ENCODE measurements around the gene COA7. TPM values are rescaled to one million over a fixed set of nuclear protein-coding genes. Genes with fewer than 3 reads are reported as not detected.

COA7 gene
- total and polyA plus RNA-seq, 10 of the 15 experiments (the other 5 are each of a cell fraction or from before 2014, with no cell fraction given), result 7.5 to 20.2 (median 15.4) TPM

DNA sequence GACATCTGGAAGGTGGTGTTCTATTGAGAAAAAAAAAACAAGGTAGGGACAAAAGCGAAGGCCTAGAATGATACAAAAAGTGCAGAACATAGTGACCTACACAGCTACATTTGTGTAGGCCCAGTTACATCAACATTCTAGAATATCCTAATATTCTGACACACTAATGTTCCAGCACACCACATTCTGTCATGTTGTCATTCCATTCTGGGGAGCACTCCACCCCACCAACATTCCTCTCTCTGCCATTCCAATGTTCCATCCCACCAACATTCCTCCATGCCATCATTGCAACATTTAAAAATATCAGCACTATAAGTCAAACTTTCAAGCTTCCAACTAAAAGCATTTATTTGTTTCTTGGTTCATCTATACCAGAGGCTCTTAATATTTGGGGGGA, 28.5 kb downstream of the COA7 start:
- Histone ChIP-seq H3K9me3 (replicated peaks; ENCODE audit: control insufficient read depth, insufficient read depth, low read length) (no peaks in the 10 kb centered on the region), H4K20me1 (ENCODE audit: control insufficient read depth, insufficient read depth) (no peaks in the 10 kb centered on the region), H3K36me3 (ENCODE audit: control insufficient read depth in 2 of 2, insufficient read depth in 2 of 2, low read length in 1 of 2) (no peaks in the 10 kb centered on the region), H2AFZ (ENCODE audit: control insufficient read depth, low read depth, low read length) (no peak overlapping the region), H3K9ac (ENCODE audit: control insufficient read depth, insufficient read depth, low read length) (no peak overlapping the region), H3K27me3 (replicated peaks in 1 of 2; ENCODE audit: control insufficient read depth in 2 of 2, insufficient read depth in 2 of 2, low read length in 1 of 2) (no peaks in the 10 kb centered on the region), H3K4me2 (ENCODE audit: control insufficient read depth, insufficient read depth) (no peak overlapping the region), H3K4me1 (ENCODE audit: control insufficient read depth, insufficient read depth, low read length) (no peaks in the 10 kb centered on the region), H3K27ac (ENCODE audit: control insufficient read depth, insufficient read depth) (no peak overlapping the region), H3K4me3 (no peak overlapping the region), H3K79me2 (ENCODE audit: control insufficient read depth, insufficient read depth, low read length) (no peaks in the 10 kb centered on the region)
- in situ Hi-C loops (cut with MboI) (no loop called here), intact Hi-C loops (cut with micrococcal nuclease; ENCODE audit: unreplicated experiment) (no loop called here)
- FAIRE-seq (no peak), ATAC-seq (no peak), DNase-seq (ENCODE audit: low read depth, low spot score) (no peak)
- no TSS peak for BruUV-seq (replicated peaks)
- RAD21 ChIA-PET (ENCODE audit: unreplicated experiment), result no interaction called here
- CTCF ChIA-PET, result interaction anchor here (0.6 to 1.9 kb wide), 3 partner anchors 10 to 174 kb away, joined by 3 to 5 read pairs (median 4); no protein-coding TSS in a partner anchor
- SMC1A ChIA-PET (ENCODE audit: uncharacterized antibody, unreplicated experiment), result interaction anchor here (1.0 to 1.5 kb wide), 3 partner anchors 10 to 266 kb away, joined by 3 to 4 read pairs (median 3); partner anchors contain the start of genes ORC1 and PRPF38A
- POLR2A ChIA-PET, result interaction anchor here (0.6 kb wide), 2 partner anchors 76 to 266 kb away, joined by 4 to 8 read pairs; no protein-coding TSS in a partner anchor
- WGBS (ENCODE audit: insufficient coverage, insufficient replicate concordance, low lambda C conversion rate, missing lambda C conversion rate), result 94% methylated on average over 1 of the region's 1 CpG
- TF ChIP-seq ZBTB11 (CRISPR knock-in tag; IDR thresholded peaks at IDR 0.05) (no peak), MYC (IDR thresholded peaks at IDR 0.05; ENCODE audit: insufficient read depth, insufficient read length, insufficient replicate concordance, low read length, severe bottlenecking) (no peak), HDAC6 (IDR thresholded peaks at IDR 0.05; ENCODE audit: unreplicated experiment) (no peak), CHD2 (IDR thresholded peaks at IDR 0.05; ENCODE audit: borderline replicate concordance, low read depth, low read length) (no peak), IKZF2 (IDR thresholded peaks at IDR 0.05) (no peak), EZH2 (IDR thresholded peaks at IDR 0.05; ENCODE audit: borderline replicate concordance, control insufficient read depth, low read depth, low read length) (no peak), RFX5 (IDR thresholded peaks at IDR 0.05; ENCODE audit: low read depth, low read length) (no peak), E2F4 (IDR thresholded peaks at IDR 0.05; ENCODE audit: low read depth, low read length) (no peak), SMARCA5 (IDR thresholded peaks at IDR 0.05) (no peak), RCOR1 (conservative IDR thresholded peaks at IDR 0.05; ENCODE audit: low read depth, low read length) (no peak), RAD51 (IDR thresholded peaks at IDR 0.05) (no peak), MEF2B (IDR thresholded peaks at IDR 0.05; ENCODE audit: partially characterized antibody, poor library complexity, severe bottlenecking) (no peak), POLR2AphosphoS5 (IDR thresholded peaks at IDR 0.05; ENCODE audit: low read length) (no peak), EP300 (IDR thresholded peaks at IDR 0.05; ENCODE audit: borderline replicate concordance in 1 of 2, control insufficient read depth in 1 of 2, low read depth in 2 of 2, low read length in 2 of 2) (no peak), BRCA1 (IDR thresholded peaks at IDR 0.05; ENCODE audit: low read depth, low read length) (no peak), ZZZ3 (IDR thresholded peaks at IDR 0.05; ENCODE audit: control insufficient read depth, insufficient read length, low read depth) (no peak)
- TF ChIP-seq, protein P1, sequence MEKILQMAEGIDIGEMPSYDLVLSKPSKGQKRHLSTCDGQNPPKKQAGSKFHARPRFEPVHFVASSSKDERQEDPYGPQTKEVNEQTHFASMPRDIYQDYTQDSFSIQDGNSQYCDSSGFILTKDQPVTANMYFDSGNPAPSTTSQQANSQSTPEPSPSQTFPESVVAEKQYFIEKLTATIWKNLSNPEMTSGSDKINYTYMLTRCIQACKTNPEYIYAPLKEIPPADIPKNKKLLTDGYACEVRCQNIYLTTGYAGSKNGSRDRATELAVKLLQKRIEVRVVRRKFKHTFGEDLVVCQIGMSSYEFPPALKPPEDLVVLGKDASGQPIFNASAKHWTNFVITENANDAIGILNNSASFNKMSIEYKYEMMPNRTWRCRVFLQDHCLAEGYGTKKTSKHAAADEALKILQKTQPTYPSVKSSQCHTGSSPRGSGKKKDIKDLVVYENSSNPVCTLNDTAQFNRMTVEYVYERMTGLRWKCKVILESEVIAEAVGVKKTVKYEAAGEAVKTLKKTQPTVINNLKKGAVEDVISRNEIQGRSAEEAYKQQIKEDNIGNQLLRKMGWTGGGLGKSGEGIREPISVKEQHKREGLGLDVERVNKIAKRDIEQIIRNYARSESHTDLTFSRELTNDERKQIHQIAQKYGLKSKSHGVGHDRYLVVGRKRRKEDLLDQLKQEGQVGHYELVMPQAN (conservative IDR thresholded peaks at IDR 0.05), result no peak
